Endothelial cell of umbilical vein (primary cell): ENCODE measurements around the gene ARSB. TPM values are rescaled to one million over a fixed set of nuclear protein-coding genes. Genes with fewer than 3 reads are reported as not detected.

ENCODE experiments used
- BruUV-seq: library from RNA; stranded (reverse); fragments of 400-500 nt; replicated peaks from 2 replicates; lab custom pipeline; 2021; lab: Mats Ljungman, UMichigan
- CTCF ChIA-PET: fragments of 300-600, 350-600 bp; sonication (Branson Sonifier 250); formaldehyde crosslinking; loops from one replicate; lab custom pipeline; 2021; ENCODE audit warnings: antibody characterized with exemption, inconsistent platforms; lab: Charles Lee
- POLR2A ChIA-PET: fragments of 300-600, 350-600 bp; sonication (Branson Sonifier 250); formaldehyde crosslinking; loops from one replicate; lab custom pipeline; 2021; ENCODE audit warnings: antibody characterized with exemption, inconsistent platforms; lab: Charles Lee
- DNase-seq: peaks from one replicate; pipeline ENCODE4 v3.0.0-alpha.2; 2011; ENCODE audit warnings: low read depth, low spot score
- FAIRE-seq: peaks from 2 replicates; lab custom pipeline; 2011; peaks lifted over from hg19 to GRCh38; lab: Jason Lieb, UNC
- H2AFZ ChIP-seq: 2 replicates; pipeline ENCODE4 v1.6.0; 2012; ENCODE audit warnings: low read depth, low read length, control low read depth, inconsistent platforms
- H3K27ac ChIP-seq: 2 replicates; pipeline ENCODE4 v1.5.1; 2011; ENCODE audit warnings: low read depth, mild to moderate bottlenecking, control low read depth, low read length, moderate library complexity; ENCODE audit not compliant: insufficient read depth
- H3K27me3 ChIP-seq, 2 experiments: 2 replicates each; pipeline versions ENCODE4 v1.6.0 to v1.6.1; 2011; ENCODE audit warnings: low read length in 2 of 2, mixed read lengths in 1 of 2; ENCODE audit not compliant: control insufficient read depth in 2 of 2, insufficient read depth in 2 of 2
- H3K36me3 ChIP-seq, 2 experiments: 2 replicates in 1 of 2; 3 replicates in 1 of 2; pipeline ENCODE4 v1.5.1; 2011; ENCODE audit warnings: low read length in 2 of 2, mild to moderate bottlenecking in 1 of 2, moderate library complexity in 1 of 2; ENCODE audit not compliant: control insufficient read depth in 2 of 2, insufficient read depth in 2 of 2; ENCODE audit errors: extremely low read depth in 1 of 2
- H3K4me1 ChIP-seq: 3 replicates; pipeline ENCODE4 v1.5.1; 2011; ENCODE audit warnings: mild to moderate bottlenecking, low read length; ENCODE audit not compliant: control insufficient read depth, insufficient read depth; ENCODE audit errors: extremely low read depth
- H3K4me2 ChIP-seq: 2 replicates; pipeline ENCODE4 v1.6.1; 2011; ENCODE audit warnings: low read length, control low read depth, mixed read lengths; ENCODE audit not compliant: insufficient read depth
- H3K4me3 ChIP-seq, 3 experiments: fragments of 200-600 bp in 1 of 3; sonication (generic), shearing (Covaris generic) in 1 of 3; replicated peaks in 1 of 3; 2 replicates each; pipeline ENCODE4 v1.5.1; 2011 to 2016; ENCODE audit warnings: control low read depth in 3 of 3, low read length in 3 of 3, mild to moderate bottlenecking in 2 of 3, inconsistent platforms in 1 of 3, low read depth in 1 of 3, moderate library complexity in 1 of 3; ENCODE audit not compliant: insufficient read depth in 1 of 3
- H3K79me2 ChIP-seq: 2 replicates; pipeline ENCODE4 v1.6.0; 2012; ENCODE audit warnings: low read length, inconsistent platforms; ENCODE audit not compliant: control insufficient read depth, insufficient read depth
- H3K9ac ChIP-seq: replicated peaks from 2 replicates; pipeline ENCODE3; 2011; ENCODE audit warnings: low read length, control low read depth; ENCODE audit not compliant: insufficient read depth; ENCODE audit errors: extremely low read depth
- H3K9me1 ChIP-seq: replicated peaks from 3 replicates; pipeline ENCODE4 v1.6.0; 2011; ENCODE audit warnings: mild to moderate bottlenecking, low read length; ENCODE audit not compliant: control insufficient read depth, insufficient read depth; ENCODE audit errors: extremely low read depth
- H3K9me3 ChIP-seq: replicated peaks from 2 replicates; pipeline ENCODE4 v1.5.1; 2012; ENCODE audit warnings: low read length, inconsistent platforms; ENCODE audit not compliant: control insufficient read depth, insufficient read depth
- H4K20me1 ChIP-seq: replicated peaks from 2 replicates; pipeline ENCODE3; 2011; ENCODE audit warnings: mild to moderate bottlenecking, low read length; ENCODE audit not compliant: control insufficient read depth, insufficient read depth; ENCODE audit errors: extremely low read depth
- CTCF ChIP-seq, 2 donors: IDR thresholded peaks; 1 replicate in 1 of 2; 2 replicates in 1 of 2; pipeline ENCODE4 v1.5.1; 2011; ENCODE audit warnings: low read length in 2 of 2, mild to moderate bottlenecking in 2 of 2, moderate library complexity in 2 of 2, control low read depth in 1 of 2, inconsistent platforms in 1 of 2, low read depth in 1 of 2; ENCODE audit not compliant: insufficient read depth in 1 of 2; ENCODE audit errors: extremely low read depth in 1 of 2
- EZH2 ChIP-seq: IDR thresholded peaks from 2 replicates; pipeline ENCODE4 v1.6.1; 2012; ENCODE audit warnings: borderline replicate concordance, low read depth, mild to moderate bottlenecking, moderate library complexity, low read length, inconsistent platforms; ENCODE audit not compliant: severe bottlenecking
- FOS ChIP-seq: IDR thresholded peaks from 2 replicates; pipeline ENCODE4 v1.6.1; 2011; ENCODE audit warnings: mild to moderate bottlenecking, low read length, moderate library complexity, borderline replicate concordance; ENCODE audit not compliant: insufficient read depth
- GATA2 ChIP-seq: IDR thresholded peaks from 2 replicates; pipeline ENCODE4 v1.7.0; 2011; ENCODE audit warnings: low read depth, mild to moderate bottlenecking, moderate library complexity, mixed read lengths, low read length; ENCODE audit not compliant: insufficient read length, insufficient read depth
- JUN ChIP-seq: IDR thresholded peaks from 2 replicates; pipeline ENCODE4 v1.6.1; 2011; ENCODE audit warnings: borderline replicate concordance, low read depth; ENCODE audit not compliant: insufficient read length, insufficient read depth
- MAX ChIP-seq: IDR thresholded peaks from 2 replicates; pipeline ENCODE4 v1.6.1; 2011; ENCODE audit not compliant: insufficient read depth, insufficient read length
- MYC ChIP-seq: IDR thresholded peaks from one replicate; pipeline ENCODE4 v1.6.1; 2011; ENCODE audit warnings: mild to moderate bottlenecking, low read depth, low read length
- POLR2A ChIP-seq: IDR thresholded peaks from 2 replicates; pipeline ENCODE4 v1.6.1; 2012; ENCODE audit warnings: low read depth, mild to moderate bottlenecking, control low read depth, low read length
- POLR2AphosphoS5 ChIP-seq: IDR thresholded peaks from 2 replicates; pipeline ENCODE4 v1.6.1; 2012; ENCODE audit warnings: low read depth, mild to moderate bottlenecking, control low read depth, low read length, moderate library complexity; ENCODE audit not compliant: insufficient read depth
- dilution Hi-C: fragments of 300-500 bp; cut with MboI; formaldehyde crosslinking; loops from one replicate; pipeline ENCODE4 v1.15.0; 2019; ENCODE audit warnings: low sequenced_read_pairs; ENCODE audit not compliant: extremely low pct_ligation_motif_present
- intact Hi-C: fragments of 100-400 bp; cut with micrococcal nuclease; formaldehyde crosslinking; loops from one replicate; pipeline ENCODE4 v1.10.0; 2022
- polyA plus RNA-seq, 4 experiments: library from polyadenylated mRNA; depleted of rRNA in 3 of 4; stranded (reverse) in 3 of 4; unstranded in 1 of 4; fragments of >200 nt; gene quantifications; 2 replicates each; pipeline versions ENCODE4 v1.2.1 to v1.2.3, GENCODE V29; 2011 to 2012; ENCODE audit warnings: missing spikeins in 1 of 4
- total RNA-seq: library from RNA; stranded (reverse); gene quantifications from 2 replicates; pipeline ENCODE4 v1.2.3, GENCODE V29; 2021

Gene ARSB
- total and polyA plus RNA-seq, 2 donors (not counting 3 experiments of a cell fraction or from before 2014, with no cell fraction given) = 17.2 to 25.8 TPM

- H3K9ac ChIP-seq = no peak overlapping the region
- TF ChIP-seq GATA2 = no peak
- TF ChIP-seq MYC = no peak
- TF ChIP-seq POLR2A = no peak
- H2AFZ ChIP-seq = no peak overlapping the region
- H3K4me2 ChIP-seq = no peak overlapping the region
- no peaks in the 10 kb centered on the region for H3K4me1 ChIP-seq
- no peak overlapping the region for H3K27ac ChIP-seq
- H3K79me2 ChIP-seq = no peaks in the 10 kb centered on the region
- no peak overlapping the region for H3K4me3 ChIP-seq
- intact Hi-C loops = no loop called here
- H3K9me3 ChIP-seq = no peaks in the 10 kb centered on the region
- peaks cover 10 to 12% of the 10 kb centered on the region in 2 experiments for H3K27me3 ChIP-seq
- H4K20me1 ChIP-seq = no peaks in the 10 kb centered on the region
- POLR2A ChIA-PET = no interaction called here
- no TSS peak for BruUV-seq
- no peak for DNase-seq
- CTCF ChIA-PET = no interaction called here
- dilution Hi-C loops = no loop called here
- no peaks in the 10 kb centered on the region for H3K9me1 ChIP-seq
- no peaks in the 10 kb centered on the region for H3K36me3 ChIP-seq
- FAIRE-seq = no peak
Measured at GRCh38 chr5:78765116-78765515, 220.0 kb downstream of the ARSB start.

DNA sequence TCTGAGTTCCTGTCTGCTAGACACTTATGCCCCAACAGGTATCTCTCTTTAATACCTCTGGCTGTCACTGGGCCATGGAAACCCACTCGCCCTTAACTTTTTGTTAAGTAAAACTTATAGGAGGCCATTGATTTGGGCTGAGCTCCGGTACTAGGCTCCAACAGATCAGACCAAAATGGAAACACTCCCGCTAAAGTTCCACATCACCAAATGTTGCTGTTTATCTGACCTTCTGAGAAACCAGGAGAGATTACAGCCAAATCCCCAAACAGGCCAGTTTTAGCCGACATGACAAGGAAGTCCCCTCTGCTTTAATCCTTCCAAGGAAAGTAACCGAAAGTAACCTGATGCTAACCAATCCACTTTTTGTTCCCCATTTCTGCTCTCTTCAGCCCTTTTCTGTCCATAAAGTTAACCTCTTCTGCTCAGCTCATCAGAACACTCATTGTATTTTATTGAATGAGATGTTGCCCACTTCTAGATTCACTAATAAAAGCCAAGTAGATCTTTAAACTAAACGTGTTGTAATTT is 221.4 kb downstream of the ARSB start:
- no peaks in the 10 kb centered on the region for H4K20me1 ChIP-seq
- TF ChIP-seq MYC = no peak
- no peak for TF ChIP-seq EZH2
- no peak for TF ChIP-seq FOS
- no peak for TF ChIP-seq MAX
- no peak for TF ChIP-seq POLR2A
- no peak for TF ChIP-seq POLR2AphosphoS5
- TF ChIP-seq CTCF (IDR thresholded peaks at IDR 0.05; ENCODE audit: extremely low read depth in 1 of 2, insufficient read depth in 1 of 2, low read depth in 1 of 2, low read length in 2 of 2) = no peak
- TF ChIP-seq GATA2 = no peak
- no peak for TF ChIP-seq JUN
- H3K9ac ChIP-seq = no peak overlapping the region
- H3K4me3 ChIP-seq = no peak overlapping the region
- ChIA-PET POLR2A (no interaction called here), CTCF (no interaction called here)
- H3K36me3 ChIP-seq = no peaks in the 10 kb centered on the region
- H3K79me2 ChIP-seq = no peaks in the 10 kb centered on the region
- intact Hi-C loops (no loop called here), dilution Hi-C loops (no loop called here)
- peaks cover 10 to 14% of the 10 kb centered on the region in 2 experiments for H3K27me3 ChIP-seq
- no peak for DNase-seq
- no TSS peak for BruUV-seq
- FAIRE-seq = no peak
- H3K4me1 ChIP-seq = no peaks in the 10 kb centered on the region
- no peak overlapping the region for H2AFZ ChIP-seq
- H3K9me3 ChIP-seq = no peaks in the 10 kb centered on the region
- no peaks in the 10 kb centered on the region for H3K9me1 ChIP-seq
- H3K27ac ChIP-seq = no peak overlapping the region
- H3K4me2 ChIP-seq = no peak overlapping the region
